Activated CD4-positive, alpha-beta T cell treated with anti-CD3 and anti-CD28 coated beads, Interleukin-2, amount 50 U/mL, for 48 hours (primary cell): ENCODE results near the gene FREM2.

Source experiments
- DNase-seq, 2 experiments: peaks; one replicate each; pipeline ENCODE4 v3.0.0-alpha.2; 2020

Gene FREM2, protein sequence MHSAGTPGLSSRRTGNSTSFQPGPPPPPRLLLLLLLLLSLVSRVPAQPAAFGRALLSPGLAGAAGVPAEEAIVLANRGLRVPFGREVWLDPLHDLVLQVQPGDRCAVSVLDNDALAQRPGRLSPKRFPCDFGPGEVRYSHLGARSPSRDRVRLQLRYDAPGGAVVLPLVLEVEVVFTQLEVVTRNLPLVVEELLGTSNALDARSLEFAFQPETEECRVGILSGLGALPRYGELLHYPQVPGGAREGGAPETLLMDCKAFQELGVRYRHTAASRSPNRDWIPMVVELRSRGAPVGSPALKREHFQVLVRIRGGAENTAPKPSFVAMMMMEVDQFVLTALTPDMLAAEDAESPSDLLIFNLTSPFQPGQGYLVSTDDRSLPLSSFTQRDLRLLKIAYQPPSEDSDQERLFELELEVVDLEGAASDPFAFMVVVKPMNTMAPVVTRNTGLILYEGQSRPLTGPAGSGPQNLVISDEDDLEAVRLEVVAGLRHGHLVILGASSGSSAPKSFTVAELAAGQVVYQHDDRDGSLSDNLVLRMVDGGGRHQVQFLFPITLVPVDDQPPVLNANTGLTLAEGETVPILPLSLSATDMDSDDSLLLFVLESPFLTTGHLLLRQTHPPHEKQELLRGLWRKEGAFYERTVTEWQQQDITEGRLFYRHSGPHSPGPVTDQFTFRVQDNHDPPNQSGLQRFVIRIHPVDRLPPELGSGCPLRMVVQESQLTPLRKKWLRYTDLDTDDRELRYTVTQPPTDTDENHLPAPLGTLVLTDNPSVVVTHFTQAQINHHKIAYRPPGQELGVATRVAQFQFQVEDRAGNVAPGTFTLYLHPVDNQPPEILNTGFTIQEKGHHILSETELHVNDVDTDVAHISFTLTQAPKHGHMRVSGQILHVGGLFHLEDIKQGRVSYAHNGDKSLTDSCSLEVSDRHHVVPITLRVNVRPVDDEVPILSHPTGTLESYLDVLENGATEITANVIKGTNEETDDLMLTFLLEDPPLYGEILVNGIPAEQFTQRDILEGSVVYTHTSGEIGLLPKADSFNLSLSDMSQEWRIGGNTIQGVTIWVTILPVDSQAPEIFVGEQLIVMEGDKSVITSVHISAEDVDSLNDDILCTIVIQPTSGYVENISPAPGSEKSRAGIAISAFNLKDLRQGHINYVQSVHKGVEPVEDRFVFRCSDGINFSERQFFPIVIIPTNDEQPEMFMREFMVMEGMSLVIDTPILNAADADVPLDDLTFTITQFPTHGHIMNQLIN (N-terminal part only)

DNA sequence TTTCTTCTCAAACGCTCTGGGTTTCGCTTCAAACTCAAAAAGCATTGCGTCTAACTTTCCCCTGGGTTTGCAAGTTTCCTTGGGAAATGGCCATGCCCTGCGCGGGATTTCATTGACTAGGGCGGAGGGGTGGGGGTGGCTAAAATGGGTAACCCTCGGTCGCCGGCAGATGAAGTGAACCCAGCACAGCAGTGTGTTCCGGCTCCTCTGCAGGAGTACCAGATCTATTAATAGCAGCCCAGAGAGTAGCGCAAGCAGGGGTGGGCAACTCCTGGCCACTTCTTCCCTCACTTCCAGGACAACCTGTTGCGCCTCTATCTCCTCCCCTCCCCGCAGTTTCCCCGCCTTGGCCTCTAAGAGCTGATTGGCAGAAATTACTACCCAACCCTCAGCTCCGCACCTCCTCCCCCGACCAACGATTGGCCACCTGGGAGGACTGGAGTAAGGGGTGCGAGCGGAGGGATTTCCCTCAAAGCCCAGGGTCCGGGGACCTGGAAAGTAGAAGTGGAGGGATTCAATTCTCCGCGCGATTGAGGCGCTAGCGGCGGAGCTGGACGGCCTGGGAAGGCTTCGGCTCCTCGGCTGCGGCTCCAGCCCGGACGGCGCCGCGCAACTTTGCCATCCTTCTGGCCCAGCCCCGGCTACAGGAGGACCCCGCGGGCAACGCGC is at the start of gene FREM2:
FREM2 (plus strand) TSS at position 501 of the 669 bp plus-strand sequence. CDS start 268 bp downstream, outside the sequence.
- no peak for DNase-seq

DNA sequence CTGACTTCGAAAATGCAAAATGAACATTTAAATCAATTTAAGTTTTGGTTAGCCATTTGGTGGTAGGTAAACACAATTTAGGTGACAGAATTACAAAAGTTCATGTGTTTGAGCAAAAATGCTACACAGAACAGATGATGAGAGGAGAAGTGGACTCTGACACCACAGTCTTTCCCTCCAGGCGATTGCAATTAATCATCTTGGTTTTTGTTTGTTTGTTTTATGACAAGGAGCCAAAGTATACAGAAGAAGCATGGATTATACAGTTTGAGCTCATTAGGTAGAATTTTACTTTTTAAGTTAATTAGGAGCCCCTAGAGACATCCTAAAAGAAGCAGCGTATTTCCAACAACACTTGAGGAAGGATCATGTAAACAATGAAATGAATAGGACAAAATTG is 49.3 kb upstream of the FREM2 start:
- DNase-seq = no peak

DNA sequence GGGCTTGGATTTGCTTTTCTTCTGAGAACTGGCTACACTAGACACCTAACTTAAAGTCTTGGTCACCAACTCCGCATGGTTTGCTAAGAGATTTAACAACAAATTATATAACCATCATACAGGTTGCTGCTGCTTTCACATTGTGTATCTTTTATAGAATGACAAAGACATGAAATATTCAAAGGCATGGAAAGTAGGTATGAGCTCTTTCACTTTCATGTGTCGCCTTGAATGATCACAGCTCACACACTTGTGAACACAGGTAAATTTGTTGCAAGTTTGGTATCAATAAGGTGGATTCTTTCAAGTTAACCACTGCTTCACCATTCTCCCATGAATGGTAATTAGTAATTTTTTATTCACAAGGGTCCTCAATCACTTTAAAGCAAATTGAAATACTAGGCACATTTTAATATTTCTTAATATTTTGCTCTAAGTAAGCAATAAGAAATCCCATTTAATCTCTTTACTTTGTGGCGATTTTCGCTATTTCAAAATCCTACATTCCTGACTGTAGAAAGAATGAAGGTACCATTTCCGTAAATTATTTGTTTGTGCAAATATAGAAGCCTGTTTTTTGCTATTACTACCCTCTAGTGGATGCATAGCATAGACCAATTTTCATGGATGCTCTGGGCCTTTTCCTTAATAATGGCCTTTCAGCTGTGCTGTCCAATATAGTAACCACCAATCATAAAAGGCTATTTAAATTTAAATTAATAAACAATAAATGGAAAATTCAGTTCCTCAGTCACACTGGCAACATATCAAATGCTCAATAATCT is 45.5 kb upstream of the FREM2 start:
- DNase-seq = no peak

DNA sequence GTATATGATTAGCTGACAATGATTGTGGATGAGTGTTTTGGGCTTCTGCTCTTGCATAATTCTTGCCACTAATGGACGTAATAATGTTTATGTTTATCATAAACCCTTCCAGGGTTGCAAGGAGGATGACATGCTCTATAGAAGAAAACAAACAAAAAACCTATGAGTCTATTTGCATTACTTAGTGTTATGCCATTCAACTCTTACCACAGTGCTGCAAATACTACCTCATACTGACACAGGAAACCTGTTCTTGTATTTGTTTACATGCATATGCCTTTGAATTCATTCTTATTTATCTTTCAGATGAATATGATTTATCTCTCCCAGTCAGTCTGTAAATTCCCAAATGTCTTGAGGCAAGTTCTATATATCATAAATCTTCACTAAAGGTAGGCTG is 39.6 kb upstream of the FREM2 start:
- DNase-seq = no peak

DNA sequence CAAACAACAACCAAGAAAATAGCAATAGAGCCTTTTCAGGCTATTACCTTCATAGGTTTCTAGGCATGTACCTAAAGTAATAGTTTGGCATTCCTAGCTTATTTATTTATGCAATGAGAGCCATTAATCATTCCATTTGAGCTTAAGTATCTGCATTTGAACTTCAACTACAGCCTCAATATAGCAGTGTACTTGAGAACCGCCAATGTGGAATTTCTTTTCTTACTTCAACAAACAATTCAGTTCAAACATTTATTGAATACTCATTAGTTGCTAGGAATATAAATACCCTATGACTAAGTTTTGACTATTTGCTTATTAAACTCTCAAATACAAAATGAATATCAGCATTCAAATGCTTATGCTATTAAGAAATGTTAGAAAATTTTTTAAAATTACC is 38.0 kb upstream of the FREM2 start:
- DNase-seq = no peak

DNA sequence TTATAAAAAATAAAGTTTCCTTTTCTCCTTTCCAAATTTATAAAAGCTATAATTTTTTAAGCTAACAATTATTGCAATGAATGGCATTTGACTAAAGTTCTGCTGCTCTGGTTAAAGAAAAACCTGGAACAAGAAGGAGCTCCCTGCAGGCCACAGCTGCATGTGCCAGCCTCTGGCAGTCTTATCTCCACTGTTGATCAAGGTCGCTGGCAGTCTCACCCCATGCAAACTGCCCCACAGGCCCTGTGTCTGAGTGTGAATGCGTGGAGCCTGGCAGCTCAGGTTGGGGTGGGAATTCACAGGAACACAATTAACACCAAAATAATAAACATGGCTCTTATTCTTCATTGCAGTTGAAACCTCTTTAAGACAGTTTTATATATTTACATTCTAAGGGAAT is 30.2 kb upstream of the FREM2 start:
- DNase-seq = no peak

DNA sequence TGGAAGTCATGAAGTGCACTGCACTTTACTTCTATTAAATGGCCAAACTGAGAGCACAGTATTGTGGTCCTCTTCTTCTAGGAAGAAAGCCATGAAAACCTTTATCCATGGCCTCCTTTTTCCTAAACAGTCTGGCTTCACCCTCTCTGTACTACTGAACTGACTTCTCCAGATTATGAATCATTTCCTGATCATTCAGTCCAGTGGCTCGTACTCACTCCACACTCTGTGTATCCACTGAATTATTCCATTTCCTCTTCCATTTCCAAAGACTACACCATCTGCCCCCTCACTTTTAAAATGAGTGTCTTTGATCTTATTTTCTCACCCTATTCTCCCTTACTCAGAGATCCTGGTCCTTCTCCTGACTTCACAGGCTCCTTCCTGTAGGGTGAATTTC is 29.7 kb upstream of the FREM2 start:
- no peak for DNase-seq

DNA sequence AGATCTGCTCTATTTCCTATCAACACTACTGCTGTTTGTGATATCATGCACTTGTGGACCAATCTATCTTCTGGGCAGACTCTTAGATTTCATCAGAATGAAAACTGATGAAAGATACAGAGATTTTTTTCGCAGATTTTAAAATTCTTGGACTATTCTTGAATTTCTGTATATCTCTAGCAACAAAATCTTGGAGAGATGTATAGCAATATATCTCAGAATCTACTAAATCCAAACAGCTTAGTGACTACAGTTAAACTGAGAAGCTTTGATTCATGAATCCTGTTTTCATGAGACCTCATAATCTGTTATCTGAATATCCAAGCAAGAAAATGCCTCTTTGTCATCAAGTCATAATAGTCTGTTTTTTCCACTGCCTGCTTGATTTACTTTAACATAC is 28.0 kb upstream of the FREM2 start:
- DNase-seq = no peak

DNA sequence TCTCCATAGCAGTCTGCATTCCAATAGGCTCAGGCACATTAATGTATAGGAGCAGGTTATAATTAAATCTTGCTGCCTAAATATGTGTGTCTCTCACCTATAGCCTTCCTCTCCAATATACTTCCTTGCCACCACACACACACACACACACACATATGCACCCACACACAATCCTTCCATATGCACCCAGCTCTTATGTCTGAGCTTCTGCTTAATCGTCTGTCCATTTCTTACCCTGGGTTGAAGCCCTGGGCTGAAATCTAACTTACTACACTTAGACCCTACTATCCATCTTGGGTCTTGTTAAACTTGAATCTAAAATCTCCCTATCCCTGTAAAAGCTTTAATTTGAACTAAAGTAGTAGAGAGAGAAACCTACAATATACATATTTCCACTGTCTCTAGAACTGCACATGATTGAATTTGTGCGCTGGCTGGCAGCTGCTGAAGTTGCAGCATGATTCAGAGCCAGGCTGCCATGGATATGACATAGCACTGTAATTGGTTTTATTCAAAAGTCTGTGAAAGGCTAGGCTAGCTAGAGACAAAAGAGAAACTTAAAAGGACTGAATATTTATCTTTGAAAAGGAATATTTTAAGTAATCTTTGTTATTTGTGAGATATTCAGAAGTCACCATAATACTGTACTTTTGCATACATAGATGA is 25.7 kb upstream of the FREM2 start:
- no peak for DNase-seq

DNA sequence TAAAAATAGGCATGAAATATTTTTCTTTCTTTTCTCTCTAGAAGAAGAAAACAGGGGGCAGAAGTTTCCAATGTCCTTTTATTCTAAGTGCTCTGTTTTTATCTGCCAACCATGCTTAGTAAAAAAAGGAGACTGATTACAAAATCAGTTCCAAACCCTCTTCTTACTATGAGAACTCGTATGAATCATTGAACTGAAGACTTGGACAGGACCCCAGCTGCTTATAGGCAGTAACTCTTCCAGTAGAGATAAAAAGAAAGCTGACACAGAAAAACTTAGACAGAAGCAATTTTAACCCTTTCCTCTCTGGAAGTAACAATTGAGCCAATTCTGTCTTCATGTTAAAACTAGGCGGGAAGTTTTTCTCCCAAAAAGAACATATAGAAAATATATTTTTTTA is 24.5 kb upstream of the FREM2 start:
- DNase-seq = no peak

DNA sequence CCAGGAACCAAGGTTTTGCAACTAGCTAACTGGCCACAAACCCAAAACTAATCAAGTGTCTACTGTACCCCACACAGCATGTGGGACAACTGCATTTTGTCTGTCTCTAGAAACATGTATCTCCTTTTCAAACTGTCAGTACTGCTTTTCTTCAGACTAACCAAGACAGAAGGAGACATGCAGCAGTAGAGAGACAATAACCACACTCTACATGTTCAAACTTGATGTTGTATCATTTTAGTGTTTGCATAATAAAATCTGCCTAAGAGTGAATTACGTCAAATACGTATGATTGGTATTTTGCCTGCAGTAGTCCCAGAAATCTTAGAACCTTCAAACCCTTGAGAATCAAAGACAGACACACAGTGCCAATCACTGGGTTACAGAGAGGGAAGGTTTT is 22.0 kb upstream of the FREM2 start:
- DNase-seq = no peak

DNA sequence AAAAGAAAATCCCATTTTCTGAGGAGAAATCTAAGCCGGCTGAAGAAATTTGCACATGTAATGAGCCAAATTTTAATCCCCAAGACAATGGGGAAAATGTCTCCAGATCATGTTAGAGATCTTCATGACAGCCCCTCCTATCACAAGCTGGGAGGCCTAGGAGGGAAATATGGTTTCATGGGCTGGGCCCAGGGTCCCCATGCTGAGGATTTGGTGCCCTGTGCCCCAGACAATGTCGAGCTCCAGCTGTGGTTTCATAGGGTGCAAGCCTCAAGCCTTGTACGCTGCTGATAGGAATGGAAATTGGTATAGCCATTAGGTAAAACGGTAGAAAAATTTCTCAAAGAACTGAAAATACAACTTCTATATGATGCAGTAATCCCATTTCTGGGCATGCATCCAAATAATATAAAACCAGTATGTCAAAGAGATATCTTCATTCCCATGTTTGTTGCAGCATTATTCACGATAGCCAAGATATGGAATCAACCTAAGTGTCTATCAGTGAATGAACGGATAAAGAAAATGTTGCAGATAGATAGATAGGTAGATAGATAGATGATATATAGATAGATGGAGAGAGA is 19.3 kb upstream of the FREM2 start:
- DNase-seq = no peak

DNA sequence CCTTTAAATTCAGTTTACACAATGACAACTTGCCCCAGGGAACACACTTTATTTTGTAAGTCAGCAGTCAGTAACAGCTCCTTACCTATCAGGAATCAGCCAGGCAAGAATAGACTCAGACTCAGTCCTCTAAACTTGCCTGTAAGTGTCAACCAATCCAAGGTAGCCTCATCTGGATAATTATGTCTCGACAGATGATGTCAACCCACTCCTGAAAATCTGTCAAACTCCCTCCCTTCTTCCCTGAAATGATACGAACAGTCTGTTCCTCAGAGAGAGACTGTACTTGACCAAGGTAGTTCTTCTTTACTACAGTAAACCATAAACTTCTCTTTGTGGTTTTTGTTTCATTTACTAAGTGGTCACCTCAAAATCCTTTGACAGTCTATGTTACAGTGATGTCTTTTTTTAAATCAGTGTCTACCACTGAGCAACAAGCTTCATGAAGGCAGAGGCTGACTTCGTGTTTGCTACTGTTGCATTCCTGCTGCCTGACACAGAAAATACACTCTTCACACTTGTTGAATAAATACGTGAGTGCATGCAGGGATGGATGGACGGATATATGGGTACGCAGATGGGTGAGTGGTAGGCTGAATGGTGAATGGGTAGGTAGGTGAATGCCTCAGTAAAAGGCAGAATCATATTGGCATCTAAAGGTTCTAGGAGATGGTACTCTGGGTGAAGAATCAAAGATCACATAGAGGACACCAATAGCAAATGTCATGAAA is 17.5 kb upstream of the FREM2 start:
- no peak for DNase-seq

DNA sequence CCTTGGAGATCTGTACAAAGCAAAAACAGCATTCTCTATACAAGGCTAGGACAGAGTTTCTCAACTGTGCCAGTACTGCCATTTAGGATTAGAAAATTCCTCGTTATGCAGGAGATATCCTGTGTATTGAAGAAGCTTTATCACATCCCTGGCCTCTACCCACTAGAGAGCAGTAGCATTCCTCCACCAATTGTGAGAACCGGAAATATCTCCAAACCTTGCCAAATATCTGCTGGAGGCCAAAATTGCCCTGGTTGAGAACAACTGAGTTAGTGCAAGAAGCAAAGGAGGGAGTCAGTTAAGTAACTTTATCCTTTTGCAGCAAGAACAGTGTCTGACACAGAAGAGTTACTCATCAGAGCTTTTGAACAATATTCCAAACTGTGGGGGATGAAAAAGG is 16.2 kb upstream of the FREM2 start:
- no peak for DNase-seq

DNA sequence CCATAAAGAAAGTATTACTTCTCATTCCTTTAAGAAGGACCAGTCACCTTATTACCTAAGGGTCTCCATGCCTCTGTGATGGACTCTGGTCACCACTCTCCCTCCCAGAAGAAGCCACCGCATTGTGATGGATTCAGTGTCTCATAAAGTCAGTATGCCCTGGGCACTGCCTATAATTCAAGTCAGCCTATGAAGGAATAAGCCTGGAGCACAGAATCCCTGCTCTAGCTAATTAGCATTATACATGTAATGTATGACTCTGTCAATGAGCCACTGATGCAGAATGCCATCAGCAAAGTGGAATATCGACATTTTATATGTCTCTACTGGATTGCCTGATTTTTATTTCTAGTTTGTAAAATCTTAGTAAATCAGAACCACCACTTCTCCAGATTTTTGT is 14.9 kb upstream of the FREM2 start:
- no peak for DNase-seq

DNA sequence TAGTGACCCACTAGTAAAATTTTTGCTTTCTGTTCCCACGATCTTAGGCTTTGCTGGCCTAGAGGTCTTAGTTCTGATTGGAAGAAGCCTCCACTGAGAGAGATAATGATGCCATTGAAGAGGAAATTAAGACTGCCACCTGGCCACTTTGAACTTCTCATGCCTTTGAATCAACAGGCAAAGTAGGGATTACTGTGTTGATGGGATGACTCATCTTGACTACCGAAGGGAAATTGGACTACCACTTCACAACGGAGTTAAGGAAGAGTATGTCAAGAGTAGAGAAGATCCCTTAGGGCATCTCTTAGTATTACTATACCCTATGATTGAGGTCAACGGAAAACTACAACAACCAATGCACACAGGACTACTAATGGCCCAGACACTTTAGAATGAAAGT is 12.7 kb upstream of the FREM2 start:
- no peak for DNase-seq

DNA sequence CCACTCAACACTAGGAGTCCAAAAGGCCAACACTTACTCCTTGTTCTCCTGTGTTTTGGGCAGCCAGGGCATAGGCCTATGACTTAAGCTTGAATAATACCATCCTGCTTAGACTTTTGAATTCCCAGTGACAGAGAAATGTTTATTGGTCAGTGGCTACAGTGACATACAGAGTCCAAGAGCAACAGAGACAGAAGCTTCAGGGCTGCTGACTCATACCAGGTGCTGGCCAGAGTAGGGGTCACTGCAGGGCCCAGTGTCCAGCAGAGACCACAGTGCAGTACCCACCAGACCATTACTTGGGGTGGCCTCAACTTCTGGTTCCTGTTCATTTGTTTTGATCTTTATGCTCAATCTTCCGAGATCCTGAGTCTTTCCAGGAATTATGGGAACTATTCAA is 6.0 kb upstream of the FREM2 start:
- no peak for DNase-seq

DNA sequence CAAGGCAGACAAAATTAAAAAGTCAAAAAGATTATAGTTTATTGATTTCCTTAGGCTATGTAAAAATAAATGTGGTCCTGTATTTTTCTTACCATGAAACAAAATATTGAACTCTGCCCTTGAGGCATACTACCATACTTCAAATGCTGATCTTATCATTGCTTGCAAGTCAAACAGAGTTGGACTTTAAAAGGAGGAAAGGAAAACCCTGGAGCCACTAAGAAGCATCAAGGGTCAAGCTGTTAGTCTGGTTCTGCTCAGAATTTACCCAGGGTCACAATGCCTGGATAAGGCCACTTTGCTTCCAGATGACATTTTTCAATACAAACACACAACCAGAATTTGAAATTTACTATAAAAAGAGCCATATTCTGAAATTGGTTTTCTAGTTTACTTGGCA is 2.2 kb upstream of the FREM2 start:
- no peak for DNase-seq

DNA sequence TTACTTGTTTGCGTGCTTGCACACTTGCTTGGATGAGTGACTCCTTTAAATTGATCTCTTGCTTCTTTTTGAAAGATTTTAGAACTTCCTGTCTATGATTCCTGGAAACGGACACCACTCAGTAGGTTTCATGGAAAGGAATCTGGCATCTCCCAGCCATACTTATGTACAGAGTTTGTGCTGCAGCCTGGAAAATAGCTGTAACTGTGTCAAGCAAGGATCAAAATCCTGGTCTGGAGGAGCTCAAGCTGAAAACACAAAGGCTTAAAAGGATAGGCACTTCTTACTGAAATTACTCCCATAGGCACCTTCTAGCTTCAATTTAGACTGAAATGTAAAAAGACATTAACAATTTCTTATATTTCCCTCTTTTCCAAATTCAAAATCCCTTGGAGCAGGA is 1.4 kb upstream of the FREM2 start:
- DNase-seq = no peak

DNA sequence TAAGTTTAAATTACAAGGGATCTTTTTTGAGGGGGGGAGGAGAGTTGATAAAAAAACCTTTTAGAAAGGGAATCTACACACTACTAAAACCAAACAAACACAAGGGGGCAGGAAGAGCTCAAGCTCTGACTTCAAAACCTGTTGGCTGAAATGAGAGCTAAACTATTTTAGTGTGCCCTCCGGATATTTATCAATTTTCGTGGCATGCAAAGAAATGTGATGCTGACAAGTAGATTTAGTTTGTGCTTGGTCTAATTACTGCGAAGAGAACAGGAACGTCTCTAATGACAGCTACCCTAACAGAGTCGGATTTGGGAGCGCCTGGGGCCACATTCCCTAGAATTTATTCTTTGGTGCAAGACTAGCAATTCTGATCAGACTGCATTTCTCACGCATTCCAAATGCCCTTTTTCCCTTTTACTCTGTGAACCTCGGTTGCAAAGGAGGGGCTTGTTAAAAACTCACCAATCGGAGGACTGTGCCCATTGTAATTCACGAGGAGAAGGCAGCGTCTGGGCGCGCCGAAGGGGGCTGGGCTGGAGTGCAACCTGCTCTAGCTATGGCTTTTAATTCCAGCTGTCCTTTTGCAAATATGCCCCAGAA is 802 bp upstream of the FREM2 start:
- DNase-seq = no peak
